Measurements from ENCODE around the gene GAN. TPM values are rescaled to one million over a fixed set of nuclear protein-coding genes. Genes with fewer than 3 reads are reported as not detected.

The GAN gene
- total RNA-seq, 1 experiment from 2014 or later: 5.3 TPM

DNA sequence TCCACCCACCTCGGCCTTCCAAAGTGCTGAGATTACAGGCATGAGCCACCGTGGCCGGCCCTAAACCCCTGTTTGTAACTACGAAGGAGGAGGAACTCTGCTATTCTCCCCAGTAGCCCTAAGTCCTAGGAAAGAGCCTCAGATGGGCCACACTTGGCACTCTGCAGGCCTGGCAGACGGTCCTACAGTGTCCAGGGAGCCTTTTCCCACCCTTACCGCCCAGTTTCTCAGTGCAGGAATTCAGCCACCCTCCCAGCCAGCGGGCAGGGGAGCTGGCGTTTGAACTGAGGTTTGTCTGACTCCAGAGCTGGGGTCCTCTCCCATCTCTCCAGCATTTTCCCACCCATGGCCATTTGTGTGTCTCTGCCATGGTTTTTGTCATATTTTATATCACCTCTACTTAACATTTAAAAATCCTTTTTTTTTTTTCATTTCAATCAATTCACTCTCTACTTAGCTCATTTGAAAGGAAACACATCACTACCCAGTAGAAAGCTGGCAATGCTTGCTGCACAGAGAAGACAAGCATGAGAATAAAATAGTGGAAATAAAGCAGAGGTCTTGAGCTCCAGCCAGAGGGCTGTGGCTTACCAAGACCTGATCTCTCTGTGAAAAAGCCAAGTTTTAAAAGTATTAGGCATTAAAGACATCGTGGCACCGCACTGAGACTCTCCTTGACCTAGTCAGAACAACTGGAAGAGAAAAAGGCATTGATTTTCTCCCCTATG lies 41.4 kb upstream of the GAN start:
- no peak for TF ChIP-seq EZH2 (IDR thresholded peaks at IDR 0.05; ENCODE audit: low read length, unreplicated experiment)
- TF ChIP-seq EZH2phosphoT487 (IDR thresholded peaks at IDR 0.05; ENCODE audit: borderline replicate concordance, low read length): no peak
- TF ChIP-seq, protein P1, sequence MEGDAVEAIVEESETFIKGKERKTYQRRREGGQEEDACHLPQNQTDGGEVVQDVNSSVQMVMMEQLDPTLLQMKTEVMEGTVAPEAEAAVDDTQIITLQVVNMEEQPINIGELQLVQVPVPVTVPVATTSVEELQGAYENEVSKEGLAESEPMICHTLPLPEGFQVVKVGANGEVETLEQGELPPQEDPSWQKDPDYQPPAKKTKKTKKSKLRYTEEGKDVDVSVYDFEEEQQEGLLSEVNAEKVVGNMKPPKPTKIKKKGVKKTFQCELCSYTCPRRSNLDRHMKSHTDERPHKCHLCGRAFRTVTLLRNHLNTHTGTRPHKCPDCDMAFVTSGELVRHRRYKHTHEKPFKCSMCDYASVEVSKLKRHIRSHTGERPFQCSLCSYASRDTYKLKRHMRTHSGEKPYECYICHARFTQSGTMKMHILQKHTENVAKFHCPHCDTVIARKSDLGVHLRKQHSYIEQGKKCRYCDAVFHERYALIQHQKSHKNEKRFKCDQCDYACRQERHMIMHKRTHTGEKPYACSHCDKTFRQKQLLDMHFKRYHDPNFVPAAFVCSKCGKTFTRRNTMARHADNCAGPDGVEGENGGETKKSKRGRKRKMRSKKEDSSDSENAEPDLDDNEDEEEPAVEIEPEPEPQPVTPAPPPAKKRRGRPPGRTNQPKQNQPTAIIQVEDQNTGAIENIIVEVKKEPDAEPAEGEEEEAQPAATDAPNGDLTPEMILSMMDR (conservative IDR thresholded peaks at IDR 0.05; ENCODE audit: low read depth, low read length): no peak
- no TSS peak for BruUV-seq (replicated peaks)
- no peaks in the 10 kb centered on the region for H3K36me3 ChIP-seq (ENCODE audit: low read depth, low read length)
- no peaks in the 10 kb centered on the region for H3K9me2 ChIP-seq (replicated peaks; ENCODE audit: low read length)
- H3K9me3 ChIP-seq (ENCODE audit: low read length): no peaks in the 10 kb centered on the region
- no peak overlapping the region for H3K4me2 ChIP-seq (ENCODE audit: low read length)
- no peaks in the 10 kb centered on the region for H4K20me1 ChIP-seq (ENCODE audit: low read length)
- ATAC-seq (no peak), DNase-seq (no peak)
- no peak overlapping the region for H3K27ac ChIP-seq (ENCODE audit: low read length)
- no peak overlapping the region for H3K4me3 ChIP-seq (ENCODE audit: low read length)
- H3K79me2 ChIP-seq (ENCODE audit: low read length): no peaks in the 10 kb centered on the region
- peaks cover 10% of the 10 kb centered on the region for H3K4me1 ChIP-seq (ENCODE audit: insufficient read depth, low read length)
- POLR2A ChIA-PET (ENCODE audit: unreplicated experiment): interaction anchor here (0.6 kb wide), 1 partner anchor 189 kb away, joined by 5 read pairs; no protein-coding TSS in a partner anchor
- intact Hi-C loops (cut with micrococcal nuclease): no loop called here
- H3F3A ChIP-seq (ENCODE audit: low read length, unreplicated experiment): no peaks in the 10 kb centered on the region
- CTCF ChIA-PET: no interaction called here
- no peak overlapping the region for H3K9ac ChIP-seq (ENCODE audit: low read length)
- H2AFZ ChIP-seq (ENCODE audit: low read length): no peak overlapping the region
- H3K27me3 ChIP-seq (ENCODE audit: low read length): no peaks in the 10 kb centered on the region

DNA sequence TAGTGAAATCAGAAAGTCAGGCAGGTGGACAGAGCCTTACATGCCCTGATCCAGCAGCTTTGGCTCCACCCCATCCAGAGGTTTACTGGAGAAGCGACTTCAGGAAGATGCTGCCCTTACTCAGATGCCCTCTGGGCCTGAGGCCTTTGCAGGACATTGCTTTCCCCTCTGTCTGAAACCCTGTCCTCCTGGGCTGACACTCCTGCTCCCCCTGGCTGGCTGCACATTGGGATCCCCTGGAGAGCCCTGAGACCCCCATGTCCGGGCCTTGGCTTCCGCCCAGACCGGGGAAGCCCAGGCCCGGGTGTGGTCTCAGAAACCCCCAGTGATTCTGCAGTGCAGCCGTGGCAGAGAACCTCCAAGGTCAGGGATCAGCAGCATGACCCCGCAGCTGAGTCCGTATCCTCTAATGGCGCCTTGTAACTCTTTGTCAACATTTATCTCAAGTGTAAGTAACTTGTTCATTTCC lies 39.7 kb upstream of the GAN start:
- Histone ChIP-seq H3K79me2 (ENCODE audit: low read length) (no peaks in the 10 kb centered on the region), H3F3A (ENCODE audit: low read length, unreplicated experiment) (no peaks in the 10 kb centered on the region), H4K20me1 (ENCODE audit: low read length) (no peaks in the 10 kb centered on the region), H3K36me3 (ENCODE audit: low read depth, low read length) (no peaks in the 10 kb centered on the region), H3K9me3 (ENCODE audit: low read length) (no peaks in the 10 kb centered on the region), H3K9me2 (replicated peaks; ENCODE audit: low read length) (no peaks in the 10 kb centered on the region), H3K9ac (ENCODE audit: low read length) (no peak overlapping the region), H2AFZ (ENCODE audit: low read length) (no peak overlapping the region), H3K4me3 (ENCODE audit: low read length) (no peak overlapping the region), H3K27ac (ENCODE audit: low read length) (no peak overlapping the region), H3K4me1 (ENCODE audit: insufficient read depth, low read length) (peaks cover 10% of the 10 kb centered on the region), H3K27me3 (ENCODE audit: low read length) (no peaks in the 10 kb centered on the region), H3K4me2 (ENCODE audit: low read length) (no peak overlapping the region)
- intact Hi-C loops (cut with micrococcal nuclease): no loop called here
- TF ChIP-seq EZH2 (IDR thresholded peaks at IDR 0.05; ENCODE audit: low read length, unreplicated experiment): no peak
- TF ChIP-seq EZH2phosphoT487 (IDR thresholded peaks at IDR 0.05; ENCODE audit: borderline replicate concordance, low read length): no peak
- TF ChIP-seq, protein P1 (conservative IDR thresholded peaks at IDR 0.05; ENCODE audit: low read depth, low read length): no peak
- ATAC-seq (no peak), DNase-seq (no peak)
- BruUV-seq (replicated peaks): no TSS peak
- ChIA-PET CTCF (no interaction called here), POLR2A (ENCODE audit: unreplicated experiment) (no interaction called here)

GRCh38 chr16:81275795-81276194 lies 39.0 kb upstream of the GAN start:
- TF ChIP-seq EZH2 (IDR thresholded peaks at IDR 0.05; ENCODE audit: low read length, unreplicated experiment) (no peak), EZH2phosphoT487 (IDR thresholded peaks at IDR 0.05; ENCODE audit: borderline replicate concordance, low read length) (no peak)
- TF ChIP-seq, protein P1 (conservative IDR thresholded peaks at IDR 0.05; ENCODE audit: low read depth, low read length): no peak
- H3K9me2 ChIP-seq (replicated peaks; ENCODE audit: low read length): no peaks in the 10 kb centered on the region
- POLR2A ChIA-PET (ENCODE audit: unreplicated experiment): no interaction called here
- DNase-seq: no peak
- H3K4me2 ChIP-seq (ENCODE audit: low read length): no peak overlapping the region
- peaks cover 16% of the 10 kb centered on the region for H3K4me1 ChIP-seq (ENCODE audit: insufficient read depth, low read length)
- no peak overlapping the region for H3K4me3 ChIP-seq (ENCODE audit: low read length)
- H3K27me3 ChIP-seq (ENCODE audit: low read length): no peaks in the 10 kb centered on the region
- no peak overlapping the region for H2AFZ ChIP-seq (ENCODE audit: low read length)
- H4K20me1 ChIP-seq (ENCODE audit: low read length): no peaks in the 10 kb centered on the region
- intact Hi-C loops (cut with micrococcal nuclease): no loop called here
- H3K9me3 ChIP-seq (ENCODE audit: low read length): no peaks in the 10 kb centered on the region
- no peaks in the 10 kb centered on the region for H3K36me3 ChIP-seq (ENCODE audit: low read depth, low read length)
- H3K9ac ChIP-seq (ENCODE audit: low read length): no peak overlapping the region
- H3K79me2 ChIP-seq (ENCODE audit: low read length): no peaks in the 10 kb centered on the region
- BruUV-seq (replicated peaks): no TSS peak
- H3K27ac ChIP-seq (ENCODE audit: low read length): no peak overlapping the region
- no peak for ATAC-seq
- no peaks in the 10 kb centered on the region for H3F3A ChIP-seq (ENCODE audit: low read length, unreplicated experiment)
- CTCF ChIA-PET: no interaction called here
